Measurements from ENCODE around the gene CACNA1B. TPM values are rescaled to one million over a fixed set of nuclear protein-coding genes. Genes with fewer than 3 reads are reported as not detected.

Gene CACNA1B
- total RNA-seq, 6 donors from 2014 or later: 0.03 to 0.15 (median 0.03) TPM; not detected in 3

DNA sequence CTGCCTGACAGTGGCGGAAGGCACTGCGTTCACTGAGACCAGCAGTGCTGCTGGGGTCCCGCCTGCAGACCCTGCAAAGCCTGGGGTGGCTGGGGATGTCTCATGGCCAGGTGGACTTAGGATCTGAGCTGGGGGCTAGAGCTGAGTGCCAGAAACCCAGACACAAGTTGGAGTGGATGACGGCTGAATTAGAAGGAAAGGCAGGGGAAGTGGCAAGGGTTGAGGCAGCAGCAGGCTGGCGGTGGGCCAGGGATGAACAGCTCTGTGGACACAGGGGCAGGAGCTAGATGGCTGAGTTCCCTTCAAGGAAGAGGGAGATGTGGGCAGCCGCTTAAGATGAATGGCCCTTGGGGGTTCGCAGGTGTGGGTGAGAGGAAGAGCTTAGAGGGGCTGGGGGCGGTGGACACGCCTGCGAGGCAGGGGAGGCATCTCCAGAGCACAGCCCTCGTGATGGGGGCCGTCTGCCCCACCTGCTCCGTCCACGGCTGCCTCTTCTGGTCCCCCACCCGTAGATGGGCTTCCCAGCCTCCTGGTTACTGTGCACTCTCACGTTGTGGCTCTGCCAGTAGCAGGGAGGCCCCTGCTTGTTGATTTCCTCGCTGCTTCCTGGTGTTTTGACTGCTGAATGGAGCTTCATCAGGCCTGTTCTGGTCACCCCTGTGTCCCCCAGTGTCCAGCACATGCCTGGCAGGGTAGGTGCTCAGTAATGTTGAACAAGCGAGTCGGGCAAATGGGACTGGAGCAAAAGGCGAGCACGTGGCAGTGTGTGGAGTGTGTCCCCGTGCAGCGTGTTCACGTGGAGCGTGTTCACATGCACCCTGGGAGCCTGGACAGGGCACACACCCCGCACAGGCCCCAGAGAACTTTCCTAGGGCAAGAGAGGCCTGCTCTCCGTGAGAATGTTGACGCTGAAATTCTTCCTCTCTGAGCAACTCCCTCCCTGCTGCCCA lies 168.2 kb downstream of the CACNA1B start:
- Histone ChIP-seq H3K27me3 (no peaks in the 10 kb centered on the region), H3K4me3 (no peak overlapping the region), H3K4me1 (no peaks in the 10 kb centered on the region), H3K36me3 (no peaks in the 10 kb centered on the region), H3K9me3 (no peaks in the 10 kb centered on the region), H3K27ac (no peak overlapping the region)
- DNase-seq (peak; percentile 15 to 47), ATAC-seq (ENCODE audit: low FRiP score in 2 of 2) (no peak)
- TF ChIP-seq, protein P1, sequence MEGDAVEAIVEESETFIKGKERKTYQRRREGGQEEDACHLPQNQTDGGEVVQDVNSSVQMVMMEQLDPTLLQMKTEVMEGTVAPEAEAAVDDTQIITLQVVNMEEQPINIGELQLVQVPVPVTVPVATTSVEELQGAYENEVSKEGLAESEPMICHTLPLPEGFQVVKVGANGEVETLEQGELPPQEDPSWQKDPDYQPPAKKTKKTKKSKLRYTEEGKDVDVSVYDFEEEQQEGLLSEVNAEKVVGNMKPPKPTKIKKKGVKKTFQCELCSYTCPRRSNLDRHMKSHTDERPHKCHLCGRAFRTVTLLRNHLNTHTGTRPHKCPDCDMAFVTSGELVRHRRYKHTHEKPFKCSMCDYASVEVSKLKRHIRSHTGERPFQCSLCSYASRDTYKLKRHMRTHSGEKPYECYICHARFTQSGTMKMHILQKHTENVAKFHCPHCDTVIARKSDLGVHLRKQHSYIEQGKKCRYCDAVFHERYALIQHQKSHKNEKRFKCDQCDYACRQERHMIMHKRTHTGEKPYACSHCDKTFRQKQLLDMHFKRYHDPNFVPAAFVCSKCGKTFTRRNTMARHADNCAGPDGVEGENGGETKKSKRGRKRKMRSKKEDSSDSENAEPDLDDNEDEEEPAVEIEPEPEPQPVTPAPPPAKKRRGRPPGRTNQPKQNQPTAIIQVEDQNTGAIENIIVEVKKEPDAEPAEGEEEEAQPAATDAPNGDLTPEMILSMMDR (IDR thresholded peaks at IDR 0.05): no peak
- TF ChIP-seq EP300 (IDR thresholded peaks at IDR 0.05) (no peak), POLR2AphosphoS5 (IDR thresholded peaks at IDR 0.05) (no peak), POLR2A (IDR thresholded peaks at IDR 0.05) (no peak)
- 77 to 78% methylated on average over 25 to 28 of the region's 28 CpGs for WGBS, 2 donors

DNA sequence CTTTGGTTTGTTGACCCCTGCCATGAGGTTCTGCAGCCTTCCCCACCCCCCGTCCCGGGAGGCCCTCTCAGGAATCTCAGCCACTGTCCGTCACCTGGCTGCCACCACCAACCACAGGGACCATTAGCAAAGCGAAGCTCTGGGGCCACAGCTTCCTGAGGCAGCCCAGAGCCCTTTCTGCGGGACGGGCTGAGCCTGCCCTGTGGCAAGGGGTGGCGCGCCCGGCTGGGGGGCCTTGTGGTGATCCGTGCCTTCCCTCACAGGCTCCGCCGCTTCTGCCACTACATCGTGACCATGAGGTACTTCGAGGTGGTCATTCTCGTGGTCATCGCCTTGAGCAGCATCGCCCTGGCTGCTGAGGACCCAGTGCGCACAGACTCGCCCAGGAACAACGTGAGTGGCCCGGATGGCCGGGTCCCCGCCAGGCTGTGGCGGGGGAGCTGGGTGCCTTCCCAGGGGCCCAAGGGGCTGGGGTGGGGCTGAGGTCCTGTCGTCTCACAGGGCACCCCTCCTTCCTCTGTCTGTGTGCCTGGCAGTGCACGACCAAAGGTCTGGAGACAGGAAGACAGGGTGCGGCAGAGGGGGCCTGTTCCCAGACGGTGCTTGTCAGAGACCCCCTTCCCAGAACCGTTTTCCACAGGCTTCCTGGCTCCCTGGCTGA lies 169.2 kb downstream of the CACNA1B start:
- DNase-seq (peak in 1 of 2 donors; percentile 18), ATAC-seq (ENCODE audit: low FRiP score in 2 of 2) (no peak)
- H3K27ac ChIP-seq: no peak overlapping the region
- H3K36me3 ChIP-seq: no peaks in the 10 kb centered on the region
- H3K9me3 ChIP-seq: no peaks in the 10 kb centered on the region
- 73 to 83% methylated on average over 2 to 29 of the region's 29 CpGs for WGBS, 2 donors
- no peak overlapping the region for H3K4me3 ChIP-seq
- no peak for TF ChIP-seq POLR2A (IDR thresholded peaks at IDR 0.05)
- no peak for TF ChIP-seq POLR2AphosphoS5 (IDR thresholded peaks at IDR 0.05)
- no peaks in the 10 kb centered on the region for H3K4me1 ChIP-seq
- H3K27me3 ChIP-seq: no peaks in the 10 kb centered on the region

DNA sequence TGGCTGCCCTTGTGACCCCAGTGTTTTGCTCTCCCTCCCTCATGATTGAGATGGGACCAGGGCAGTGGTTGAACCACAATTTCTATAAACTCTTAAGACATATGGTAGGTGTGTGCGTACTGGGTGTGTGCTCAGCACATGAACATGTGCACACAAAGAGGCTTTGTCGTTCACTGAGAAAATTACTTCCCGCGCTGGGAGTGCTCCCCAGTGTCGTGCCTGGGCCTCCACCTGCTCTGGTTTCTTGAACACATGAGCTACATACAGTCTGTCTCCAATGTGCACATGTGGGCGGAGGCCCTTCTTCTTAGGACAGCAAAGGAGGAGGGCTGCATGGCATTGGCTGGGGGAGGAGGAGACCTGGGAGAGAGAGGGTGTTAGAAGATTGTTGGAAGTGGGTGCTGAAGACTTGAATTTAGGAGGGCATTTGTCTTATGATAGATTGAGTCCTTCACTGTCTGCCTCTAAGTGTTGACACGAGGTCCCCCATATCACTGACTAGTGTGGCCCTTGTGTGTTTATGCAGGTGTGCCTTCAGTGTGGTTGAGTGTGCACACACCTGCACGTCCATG lies 170.0 kb downstream of the CACNA1B start:
- no peak for ATAC-seq (ENCODE audit: low FRiP score in 2 of 2)
- H3K36me3 ChIP-seq: no peaks in the 10 kb centered on the region
- H3K4me1 ChIP-seq: no peaks in the 10 kb centered on the region
- DNase-seq: peak in 1 of 2 donors; percentile 6
- no peak for TF ChIP-seq POLR2AphosphoS5 (IDR thresholded peaks at IDR 0.05)
- TF ChIP-seq EP300 (IDR thresholded peaks at IDR 0.05): no peak
- TF ChIP-seq POLR2A (IDR thresholded peaks at IDR 0.05): no peak
- TF ChIP-seq, protein P1 (IDR thresholded peaks at IDR 0.05): no peak
- no peaks in the 10 kb centered on the region for H3K9me3 ChIP-seq
- WGBS, 2 donors: 85 to 86% methylated on average over 7 to 8 of the region's 8 CpGs
- no peak overlapping the region for H3K27ac ChIP-seq
- H3K4me3 ChIP-seq: no peak overlapping the region
- no peaks in the 10 kb centered on the region for H3K27me3 ChIP-seq

DNA sequence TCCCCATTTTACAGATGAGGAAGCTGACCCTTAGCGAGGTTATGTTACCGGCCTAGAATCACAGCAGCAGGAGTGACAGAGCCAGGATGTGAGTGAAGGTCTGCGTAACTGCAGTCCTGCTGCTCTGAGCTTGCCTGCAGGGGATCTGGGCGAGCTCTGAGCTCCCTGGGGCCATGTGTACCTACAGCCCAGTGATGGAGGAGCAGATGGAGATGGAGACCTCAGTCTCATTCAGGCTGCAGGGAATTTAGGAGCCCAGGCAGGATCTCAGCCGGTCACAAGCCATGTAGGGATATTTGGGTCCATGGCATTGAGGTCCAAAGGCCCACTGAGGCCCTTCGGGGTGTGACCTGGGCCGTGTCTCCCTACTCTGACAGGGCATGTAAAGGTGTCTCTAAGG lies 170.6 kb downstream of the CACNA1B start:
- peak in 1 of 2 donors; percentile 6 for DNase-seq
- ATAC-seq (ENCODE audit: low FRiP score in 2 of 2): no peak
- Histone ChIP-seq H3K4me3 (no peak overlapping the region), H3K27ac (no peak overlapping the region), H3K4me1 (no peaks in the 10 kb centered on the region), H3K9me3 (no peaks in the 10 kb centered on the region), H3K27me3 (no peaks in the 10 kb centered on the region), H3K36me3 (no peaks in the 10 kb centered on the region)
- WGBS, 2 donors: 83 to 94% methylated on average over 3 to 7 of the region's 7 CpGs
- TF ChIP-seq POLR2AphosphoS5 (IDR thresholded peaks at IDR 0.05): no peak
- no peak for TF ChIP-seq POLR2A (IDR thresholded peaks at IDR 0.05)
- TF ChIP-seq, protein P1 (IDR thresholded peaks at IDR 0.05): no peak
- TF ChIP-seq EP300 (IDR thresholded peaks at IDR 0.05): no peak

All from upper lobe of left lung (tissue), 6 donors.